Measurements from ENCODE around the gene KIF2C.

KIF2C gene

GRCh38 chr1:44810101-44810761 lies 70.6 kb downstream of the KIF2C start:
- in situ Hi-C loops (cut with MboI; ENCODE audit: low sequenced_read_pairs) = loop anchor here (10.0 kb wide), 1 partner anchor 685 kb away; the partner anchor contains the start of gene TESK2

- in situ Hi-C loops (cut with MboI; ENCODE audit: low sequenced_read_pairs) = loop anchor here (10.0 kb wide), 1 partner anchor 684 kb away; the partner anchor contains the start of gene TESK2
Measured at GRCh38 chr1:44810762-44811105, 71.1 kb downstream of the KIF2C start.

GRCh38 chr1:44811234-44811633 lies 71.6 kb downstream of the KIF2C start:
- in situ Hi-C loops (cut with MboI; ENCODE audit: low sequenced_read_pairs) = loop anchor here (10.0 kb wide), 1 partner anchor 684 kb away; the partner anchor contains the start of gene TESK2

GRCh38 chr1:44812822-44813543 lies 73.3 kb downstream of the KIF2C start:
- in situ Hi-C loops (cut with MboI; ENCODE audit: low sequenced_read_pairs) = loop anchor here (10.0 kb wide), 1 partner anchor 682 kb away; the partner anchor contains the start of gene TESK2

GRCh38 chr1:44815926-44816325 lies 76.3 kb downstream of the KIF2C start:
- in situ Hi-C loops (cut with MboI; ENCODE audit: low sequenced_read_pairs) = loop anchor here (10.0 kb wide), 1 partner anchor 679 kb away; the partner anchor contains the start of gene TESK2

- in situ Hi-C loops (cut with MboI; ENCODE audit: low sequenced_read_pairs) = loop anchor here (10.0 kb wide), 1 partner anchor 677 kb away; the partner anchor contains the start of gene TESK2
Measured at GRCh38 chr1:44817307-44817706, 77.7 kb downstream of the KIF2C start.
